H1 (cell line): ENCODE measurements around the gene SGK1. TPM values are rescaled to one million over a fixed set of nuclear protein-coding genes. Genes with fewer than 3 reads are reported as not detected.
A peak's percentile ranks its signal among the peaks of the same experiment; 100 is the strongest.

Experiments
- CTCF ChIA-PET: fragments of 300-600 bp; sonication (Branson Sonifier 250); formaldehyde crosslinking; loops from one replicate; lab custom pipeline; 2021; ENCODE audit not compliant: partially characterized antibody; lab: Charles Lee
- POLR2A ChIA-PET: fragments of 300-600 bp; sonication (Branson Sonifier 250); formaldehyde crosslinking; loops from one replicate; lab custom pipeline; 2021; ENCODE audit warnings: inconsistent platforms; ENCODE audit not compliant: partially characterized antibody; lab: Charles Lee
- DNase-seq, 2 experiments: peaks; one replicate each; pipeline versions ENCODE4 v3.0.0 to v3.0.0-alpha.2; 2010 to 2022; ENCODE audit warnings: low spot score in 2 of 2, low read depth in 1 of 2, mixed read lengths in 1 of 2
- FAIRE-seq: peaks from 2 replicates; lab custom pipeline; 2011; peaks lifted over from hg19 to GRCh38; lab: Jason Lieb, UNC
- H2AFZ ChIP-seq: 2 replicates; pipeline ENCODE4 v1.8.1; 2012; ENCODE audit warnings: low read length, inconsistent platforms
- H2AK5ac ChIP-seq: 2 replicates; pipeline ENCODE4 v1.6.1; 2013; ENCODE audit warnings: low read depth, low read length
- H2BK120ac ChIP-seq: replicated peaks from 2 replicates; pipeline ENCODE3; 2013; ENCODE audit warnings: low read depth, low read length, inconsistent platforms
- H2BK12ac ChIP-seq: 2 replicates; pipeline ENCODE4 v1.6.1; 2013; ENCODE audit warnings: low read depth, low read length
- H2BK15ac ChIP-seq: 2 replicates; pipeline ENCODE4 v1.6.1; 2013; ENCODE audit warnings: low read length
- H2BK20ac ChIP-seq: 2 replicates; pipeline ENCODE4 v1.6.1; 2013; ENCODE audit warnings: low read length
- H2BK5ac ChIP-seq: 2 replicates; pipeline ENCODE4 v1.6.1; 2013; ENCODE audit warnings: low read depth, low read length
- H3K14ac ChIP-seq: 2 replicates; pipeline ENCODE4 v1.6.1; 2013; ENCODE audit warnings: inconsistent platforms; ENCODE audit not compliant: insufficient read length
- H3K18ac ChIP-seq: 2 replicates; pipeline ENCODE4 v1.6.1; 2013; ENCODE audit warnings: low read length; ENCODE audit errors: extremely low read depth
- H3K23ac ChIP-seq: 2 replicates; pipeline ENCODE4 v1.6.1; 2013; ENCODE audit warnings: inconsistent platforms; ENCODE audit not compliant: insufficient read length
- H3K23me2 ChIP-seq: 2 replicates; pipeline ENCODE4 v1.6.1; 2013; ENCODE audit warnings: low read depth, low read length
- H3K27ac ChIP-seq: 2 replicates; pipeline ENCODE4 v1.6.1; 2011; ENCODE audit warnings: low read depth, low read length, inconsistent platforms
- H3K27me3 ChIP-seq, 4 experiments: replicated peaks in 1 of 4; 1 replicate in 1 of 4; 2 replicates in 3 of 4; pipeline versions ENCODE4 v1.6.1 to v1.8.1; 2011 to 2013; ENCODE audit warnings: low read length in 3 of 4, mild to moderate bottlenecking in 3 of 4, inconsistent platforms in 2 of 4, mixed read lengths in 2 of 4, moderate library complexity in 1 of 4; ENCODE audit not compliant: control insufficient read depth in 3 of 4, insufficient read depth in 3 of 4; ENCODE audit errors: extremely low read depth in 1 of 4
- H3K36me3 ChIP-seq, 4 experiments: 2 replicates each; pipeline versions ENCODE4 v1.6.1 to v1.8.1; 2011 to 2013; ENCODE audit warnings: mild to moderate bottlenecking in 4 of 4, low read length in 3 of 4, moderate library complexity in 2 of 4, control low read depth in 1 of 4, inconsistent platforms in 1 of 4; ENCODE audit not compliant: insufficient read depth in 4 of 4, control insufficient read depth in 2 of 4
- H3K4ac ChIP-seq: replicated peaks from 2 replicates; pipeline ENCODE3; 2013; ENCODE audit warnings: low read length, low read depth, mixed read lengths, inconsistent platforms; ENCODE audit not compliant: insufficient read length
- H3K4me1 ChIP-seq, 4 experiments: replicated peaks in 1 of 4; 1 replicate in 1 of 4; 2 replicates in 3 of 4; pipeline versions ENCODE4 v1.6.1 to v1.8.1; 2011 to 2013; ENCODE audit warnings: low read length in 3 of 4, inconsistent platforms in 2 of 4, mixed read lengths in 1 of 4; ENCODE audit not compliant: insufficient read depth in 4 of 4, control insufficient read depth in 3 of 4
- H3K4me2 ChIP-seq, 2 experiments: 2 replicates each; pipeline versions ENCODE4 v1.6.1 to v1.8.1; 2011 to 2013; ENCODE audit warnings: low read depth in 2 of 2, low read length in 2 of 2, control low read depth in 1 of 2, inconsistent platforms in 1 of 2, mild to moderate bottlenecking in 1 of 2; ENCODE audit not compliant: insufficient read depth in 1 of 2
- H3K4me3 ChIP-seq, 4 experiments: fragments of 200-600, 300-600 bp in 1 of 4; sonication (generic), shearing (Covaris generic), sonication (Bioruptor Twin) in 1 of 4; 2 replicates each; pipeline versions ENCODE4 v1.5.1 to v1.8.1; 2011 to 2016; ENCODE audit warnings: low read length in 4 of 4, low read depth in 3 of 4, control low read depth in 2 of 4, inconsistent platforms in 2 of 4, mild to moderate bottlenecking in 2 of 4, mixed read lengths in 1 of 4, moderate library complexity in 1 of 4; ENCODE audit not compliant: insufficient read depth in 2 of 4; ENCODE audit errors: extremely low read depth in 1 of 4
- H3K56ac ChIP-seq: replicated peaks from 2 replicates; pipeline ENCODE3; 2013; ENCODE audit warnings: low read depth, mild to moderate bottlenecking, mixed read lengths, low read length, inconsistent platforms; ENCODE audit not compliant: insufficient read length
- H3K79me1 ChIP-seq: 2 replicates; pipeline ENCODE4 v1.6.1; 2013; ENCODE audit warnings: low read depth, low read length, control low read depth
- H3K79me2 ChIP-seq, 2 experiments: 2 replicates each; pipeline versions ENCODE4 v1.6.1 to v1.8.1; 2012 to 2013; ENCODE audit warnings: low read length in 2 of 2, mild to moderate bottlenecking in 2 of 2, inconsistent platforms in 1 of 2; ENCODE audit not compliant: insufficient read depth in 2 of 2, control insufficient read depth in 1 of 2
- H3K9ac ChIP-seq, 4 experiments: replicated peaks in 1 of 4; 1 replicate in 1 of 4; 2 replicates in 3 of 4; pipeline versions ENCODE4 v1.6.1 to v1.8.1; 2011 to 2013; ENCODE audit warnings: low read depth in 3 of 4, low read length in 3 of 4, control low read depth in 2 of 4, mild to moderate bottlenecking in 2 of 4, moderate library complexity in 2 of 4, inconsistent platforms in 1 of 4; ENCODE audit errors: extremely low read depth in 1 of 4
- H3K9me3 ChIP-seq, 2 experiments: 2 replicates each; pipeline versions ENCODE4 v1.6.1 to v1.8.1; 2012 to 2013; ENCODE audit warnings: mild to moderate bottlenecking in 2 of 2, moderate library complexity in 2 of 2, control low read depth in 1 of 2, inconsistent platforms in 1 of 2, low read depth in 1 of 2, low read length in 1 of 2, mixed read lengths in 1 of 2; ENCODE audit not compliant: insufficient read depth in 2 of 2
- H4K20me1 ChIP-seq, 2 experiments: replicated peaks in 1 of 2; 2 replicates each; pipeline versions ENCODE3 to v1.8.1; 2011 to 2013; ENCODE audit warnings: inconsistent platforms in 2 of 2, low read length in 2 of 2, mild to moderate bottlenecking in 1 of 2; ENCODE audit not compliant: insufficient read depth in 2 of 2, control insufficient read depth in 1 of 2
- H4K5ac ChIP-seq: 2 replicates; pipeline ENCODE4 v1.6.1; 2013; ENCODE audit warnings: low read length, low read depth, mixed read lengths, inconsistent platforms; ENCODE audit not compliant: insufficient read length
- H4K8ac ChIP-seq: 2 replicates; pipeline ENCODE4 v1.8.0; 2013; ENCODE audit warnings: mild to moderate bottlenecking, moderate library complexity, low read length, inconsistent platforms; ENCODE audit not compliant: insufficient read depth; ENCODE audit errors: extremely low read depth
- H4K91ac ChIP-seq: replicated peaks from 2 replicates; pipeline ENCODE3; 2013; ENCODE audit warnings: low read length, mixed read lengths, inconsistent platforms; ENCODE audit not compliant: insufficient read length
- BCL11A ChIP-seq, 2 experiments: IDR thresholded peaks; one replicate each; pipeline ENCODE4 v1.6.1; 2011; ENCODE audit warnings: low read depth in 2 of 2, low read length in 2 of 2, mild to moderate bottlenecking in 2 of 2
- BRCA1 ChIP-seq: IDR thresholded peaks from 2 replicates; pipeline ENCODE4 v1.6.1; 2012; ENCODE audit warnings: low read depth, low read length, improper control_type of control experiment
- CHD1 ChIP-seq: IDR thresholded peaks from 2 replicates; pipeline ENCODE4 v1.6.1; 2012; ENCODE audit warnings: low read depth, low read length, improper control_type of control experiment
- HDAC2 ChIP-seq, 2 experiments: fragments of 300-600 bp in 1 of 2; sonication (generic) in 1 of 2; IDR thresholded peaks; 2 replicates each; pipeline ENCODE4 v1.6.1; 2011 to 2012; ENCODE audit warnings: low read depth in 2 of 2, low read length in 2 of 2, mild to moderate bottlenecking in 2 of 2, moderate library complexity in 2 of 2, borderline replicate concordance in 1 of 2, inconsistent platforms in 1 of 2
- HDAC6 ChIP-seq: IDR thresholded peaks from one replicate; pipeline ENCODE4 v1.7.1; 2012; ENCODE audit warnings: low read depth, mild to moderate bottlenecking, inconsistent platforms, low read length, moderate library complexity
- KDM1A ChIP-seq: fragments of 200-600, 300-600 bp; sonication (generic); IDR thresholded peaks from 2 replicates; pipeline ENCODE4 v1.7.1; 2016; ENCODE audit warnings: mild to moderate bottlenecking, low read length, borderline replicate concordance
- MAX ChIP-seq: IDR thresholded peaks from 2 replicates; pipeline ENCODE4 v1.6.1; 2012; ENCODE audit warnings: inconsistent platforms
- POLR2A ChIP-seq, 2 experiments: IDR thresholded peaks; 1 replicate in 1 of 2; 2 replicates in 1 of 2; pipeline ENCODE4 v1.6.1; 2011; ENCODE audit warnings: low read depth in 2 of 2, low read length in 2 of 2, mild to moderate bottlenecking in 2 of 2; ENCODE audit errors: control extremely low read depth in 1 of 2
- SIRT6 ChIP-seq: IDR thresholded peaks from one replicate; pipeline ENCODE4 v1.7.1; 2012; ENCODE audit warnings: low read length, inconsistent platforms
- SP4 ChIP-seq: IDR thresholded peaks from 2 replicates; pipeline ENCODE4 v1.6.1; 2012; ENCODE audit warnings: low read length, inconsistent platforms
- TAF1 ChIP-seq: IDR thresholded peaks from 2 replicates; pipeline ENCODE4 v1.6.1; 2011; ENCODE audit warnings: mild to moderate bottlenecking, low read depth, low read length
- TAF7 ChIP-seq: optimal IDR thresholded peaks from 2 replicates; pipeline ENCODE3; 2011; ENCODE audit warnings: low read depth, mild to moderate bottlenecking, inconsistent platforms, low read length, moderate library complexity, borderline replicate concordance
- TBP ChIP-seq: IDR thresholded peaks from 2 replicates; pipeline ENCODE4 v1.6.1; 2011; ENCODE audit warnings: low read depth, low read length, improper control_type of control experiment
- YY1 ChIP-seq: IDR thresholded peaks from 2 replicates; pipeline ENCODE4 v1.6.1; 2011; ENCODE audit warnings: low read depth, mild to moderate bottlenecking, low read length
- ZNF274 ChIP-seq: IDR thresholded peaks from 2 replicates; pipeline ENCODE4 v1.7.0; 2012; ENCODE audit warnings: low read length, borderline replicate concordance; ENCODE audit errors: extremely low read depth
- WGBS, 2 experiments: shearing (Covaris generic) in 1 of 2; methylation state at CpG; one replicate each; pipeline versions ENCODE4 v1.1.6 to v1.1.7; 2013 to 2015; ENCODE audit warnings: low lambda C conversion rate in 2 of 2, mixed read lengths in 2 of 2, inconsistent platforms in 1 of 2, low coverage in 1 of 2, missing lambda C conversion rate in 1 of 2; ENCODE audit not compliant: insufficient replicate concordance in 2 of 2, insufficient coverage in 1 of 2, insufficient read length in 1 of 2; ENCODE audit errors: extremely low coverage in 1 of 2, missing lambda C conversion rate in 1 of 2; 5-methylcytosine and 5-hydroxymethylcytosine counted together
- polyA plus RNA-seq, 7 experiments: library from polyadenylated mRNA; depleted of rRNA in 3 of 7; stranded (reverse) in 5 of 7; unstranded in 2 of 7; fragments of >200 nt in 5 of 7; fragments of 200-250 nt in 2 of 7; gene quantifications; 1 replicate in 5 of 7; 2 replicates in 1 of 7; 4 replicates in 1 of 7; pipeline versions ENCODE4 v1.2.1 to v1.2.3, GENCODE V29; 2011 to 2013; ENCODE audit warnings: missing spikeins in 2 of 7, mixed read lengths in 2 of 7
- total RNA-seq: library from RNA; stranded (reverse); fragmentation: NEBNext Ultra II Directional; extraction: Animal tissue kit (Norgen Biotek cat#: 25700); gene quantifications from 2 replicates; pipeline ENCODE4 v1.2.1, GENCODE V29; 2021

The SGK1 gene
- total and polyA plus RNA-seq, 2 of the 8 experiments (the other 6 are each of a cell fraction or from before 2014, with no cell fraction given) = 14.5 to 18.4 TPM

GRCh38 chr6:134296762-134297161 is 21.1 kb downstream of the SGK1 start:
- H3K23ac ChIP-seq = no peak overlapping the region
- no peak overlapping the region; the same call in 1 of the 2 replicates for H4K8ac ChIP-seq
- no peaks in the 10 kb centered on the region for H3K4me1 ChIP-seq
- H3K27me3 ChIP-seq = no peaks in the 10 kb centered on the region
- FAIRE-seq (no peak), DNase-seq (no peak)
- H3K9me3 ChIP-seq = no peaks in the 10 kb centered on the region
- H3K14ac ChIP-seq = no peak overlapping the region
- H3K23me2 ChIP-seq = no peaks in the 10 kb centered on the region; the same call in 1 of the 2 replicates
- H3K56ac ChIP-seq = no peak overlapping the region
- H3K79me1 ChIP-seq = no peaks in the 10 kb centered on the region
- WGBS, 2 experiments = 92% methylated on average over 6 of the region's 7 CpGs; no CpG with 5 or more reads in 1 of the 2 experiments
- H3K4me2 ChIP-seq = no peak overlapping the region
- ChIA-PET POLR2A (interaction anchor here (0.6 kb wide), 1 partner anchor 331 kb away, joined by 3 read pairs; no protein-coding TSS in a partner anchor), CTCF (interaction anchor here (1.5 kb wide), 1 partner anchor 14 kb away, joined by 5 read pairs; no protein-coding TSS in a partner anchor)
- H3K4me3 ChIP-seq = no peak overlapping the region
- H3K18ac ChIP-seq = no peak overlapping the region
- H3K4ac ChIP-seq = no peak overlapping the region
- no peak overlapping the region for H2AK5ac ChIP-seq
- H2BK20ac ChIP-seq = no peak overlapping the region
- H2AFZ ChIP-seq = no peak overlapping the region
- no peak overlapping the region for H4K91ac ChIP-seq
- no peaks in the 10 kb centered on the region for H3K79me2 ChIP-seq
- H4K20me1 ChIP-seq = no peaks in the 10 kb centered on the region
- H2BK12ac ChIP-seq = 0 out of 2 replicates have a peak overlapping the region, but pooled peaks have one; percentile 27
- H2BK15ac ChIP-seq = no peak overlapping the region
- no peak overlapping the region for H4K5ac ChIP-seq
- no peaks in the 10 kb centered on the region for H3K36me3 ChIP-seq
- no peak overlapping the region for H3K27ac ChIP-seq
- no peak overlapping the region for H2BK5ac ChIP-seq
- no peak overlapping the region for H2BK120ac ChIP-seq
- TF ChIP-seq MAX = no peak
- TF ChIP-seq TAF7 = no peak
- TF ChIP-seq CHD1 = no peak
- TF ChIP-seq SIRT6 = no peak
- TF ChIP-seq HDAC2 (IDR thresholded peaks at IDR 0.05; ENCODE audit: borderline replicate concordance in 1 of 2, low read depth in 2 of 2, low read length in 2 of 2) = no peak
- TF ChIP-seq BCL11A (IDR thresholded peaks at IDR 0.05; ENCODE audit: low read depth in 2 of 2, low read length in 2 of 2) = no peak
- TF ChIP-seq SP4 = no peak
- no peak for TF ChIP-seq TAF1
- TF ChIP-seq YY1 = no peak
- no peak for TF ChIP-seq ZNF274
- TF ChIP-seq HDAC6 = no peak
- TF ChIP-seq BRCA1 = no peak
- no peak for TF ChIP-seq TBP
- no peak for TF ChIP-seq POLR2A (IDR thresholded peaks at IDR 0.05; ENCODE audit: control extremely low read depth in 1 of 2, low read depth in 2 of 2, low read length in 2 of 2)
- TF ChIP-seq KDM1A = no peak
- H3K9ac ChIP-seq = no peak overlapping the region
